GM21825 (cell line): ENCODE data around the gene FBLN1.

ENCODE experiments used
- ATAC-seq: cut with Tn5 transposase; IDR thresholded peaks from one replicate; pipeline ENCODE4 v1.9.1; 2021; ENCODE audit warnings: mild to moderate bottlenecking, moderate library complexity; ENCODE audit not compliant: unreplicated experiment

Gene FBLN1

GRCh38 chr22:45564349-45565030 is 61.8 kb downstream of the FBLN1 start:
- no peak for ATAC-seq

- ATAC-seq, result no peak
Observed at GRCh38 chr22:45565171-45565570, 62.5 kb downstream of the FBLN1 start.

GRCh38 chr22:45565973-45566372 is 63.3 kb downstream of the FBLN1 start:
- ATAC-seq, result no peak

GRCh38 chr22:45568213-45568612 is 65.5 kb downstream of the FBLN1 start:
- no peak for ATAC-seq

GRCh38 chr22:45571089-45571488 is 68.4 kb downstream of the FBLN1 start:
- ATAC-seq, result no peak

GRCh38 chr22:45572444-45572843 is 69.8 kb downstream of the FBLN1 start:
- no peak for ATAC-seq

GRCh38 chr22:45574069-45574703 is 71.5 kb downstream of the FBLN1 start:
- ATAC-seq, result no peak

- ATAC-seq, result no peak
Observed at GRCh38 chr22:45575173-45575572, 72.5 kb downstream of the FBLN1 start.

- no peak for ATAC-seq
Observed at GRCh38 chr22:45575607-45576272, 73.1 kb downstream of the FBLN1 start.

- ATAC-seq, result no peak
Observed at GRCh38 chr22:45576273-45576625, 73.6 kb downstream of the FBLN1 start.

- ATAC-seq, result no peak
Observed at GRCh38 chr22:45576730-45577464, 74.2 kb downstream of the FBLN1 start.

GRCh38 chr22:45577746-45578523 is 75.3 kb downstream of the FBLN1 start:
- no peak for ATAC-seq

- no peak for ATAC-seq
Observed at GRCh38 chr22:45578524-45579147, 76.0 kb downstream of the FBLN1 start.

GRCh38 chr22:45579306-45579705 is 76.6 kb downstream of the FBLN1 start:
- ATAC-seq, result no peak

GRCh38 chr22:45579806-45580725 is 77.4 kb downstream of the FBLN1 start:
- ATAC-seq, result no peak

GRCh38 chr22:45580726-45581381 is 78.2 kb downstream of the FBLN1 start:
- ATAC-seq, result no peak

GRCh38 chr22:45581549-45582080 is 78.9 kb downstream of the FBLN1 start:
- ATAC-seq, result no peak

- ATAC-seq, result no peak
Observed at GRCh38 chr22:45582236-45582954, 79.7 kb downstream of the FBLN1 start.
